Fibroblast of skin of right quadriceps (primary cell): Measurements from ENCODE around the gene DENND4C.

Source experiments
- DNase-seq: peaks from one replicate; pipeline ENCODE4 v3.0.0-alpha.2; 2013

Gene DENND4C

DNA sequence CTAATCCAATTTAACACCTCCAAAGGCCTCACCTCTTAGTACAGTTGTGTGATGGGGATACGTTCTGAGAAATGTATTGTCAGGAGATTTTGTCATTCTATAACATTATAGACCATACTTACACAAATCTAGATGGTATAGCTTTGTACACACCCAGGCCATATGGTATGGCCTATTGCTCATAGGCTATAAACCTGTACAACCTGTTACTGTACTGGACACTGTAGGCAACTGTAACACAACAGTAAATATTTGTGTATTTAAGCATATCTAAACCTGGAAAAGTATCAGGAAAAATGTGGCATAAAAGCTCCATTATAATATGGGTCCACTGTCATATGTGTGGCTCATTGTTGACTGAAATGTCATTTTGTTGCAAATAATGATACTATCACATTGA, 190.4 kb downstream of the DENND4C start:
- DNase-seq, result no peak
